K562 (cell line): ENCODE data around the gene LMF2. TPM values are rescaled to one million over a fixed set of nuclear protein-coding genes. Genes with fewer than 3 reads are reported as not detected.

ENCODE experiments used
- BACH1 ChIP-seq: fragments of 200-800 bp; sonication (Bioruptor generic); IDR thresholded peaks from 2 replicates; pipeline ENCODE4 v1.6.1; 2016; ENCODE audit warnings: missing genetic modification characterization, missing compliant biosample characterization
- CHD4 ChIP-seq: fragments of 200-600 bp; sonication (generic); IDR thresholded peaks from 3 replicates; pipeline ENCODE4 v1.6.1; 2012; ENCODE audit warnings: low read depth, mild to moderate bottlenecking, mixed read lengths, low read length, inconsistent platforms; ENCODE audit not compliant: insufficient read depth, insufficient replicate concordance, poor library complexity, severe bottlenecking
- CREB3L1 ChIP-seq: fragments of 450-650 bp; IDR thresholded peaks from 2 replicates; pipeline ENCODE4 v1.6.1; 2014; ENCODE audit warnings: low read depth, mild to moderate bottlenecking, moderate library complexity, borderline replicate concordance
- ELK1 ChIP-seq: sonication (generic); formaldehyde crosslinking; IDR thresholded peaks from 2 replicates; pipeline ENCODE4 v1.8.1; 2022; ENCODE audit warnings: missing genetic modification reagents
- ETV5 ChIP-seq: sonication (generic); formaldehyde crosslinking; IDR thresholded peaks from 2 replicates; pipeline ENCODE4 v1.4.0; 2020; ENCODE audit warnings: low read depth, mild to moderate bottlenecking, missing genetic modification reagents
- MGA ChIP-seq: fragments of 450-650 bp; IDR thresholded peaks from 2 replicates; pipeline ENCODE4 v1.6.1; 2016; ENCODE audit warnings: mild to moderate bottlenecking, moderate library complexity
- POU5F1 ChIP-seq: fragments of 150-350 bp; IDR thresholded peaks from 2 replicates; pipeline ENCODE4 v1.6.1; 2014; ENCODE audit warnings: borderline replicate concordance, low read length, low read depth, mild to moderate bottlenecking; ENCODE audit not compliant: partially characterized antibody
- PRPF4 ChIP-seq: fragments of 200-400 bp; formaldehyde crosslinking; IDR thresholded peaks from one replicate; pipeline ENCODE4 v1.6.1; 2017; ENCODE audit warnings: low read length, low read depth, mild to moderate bottlenecking; ENCODE audit not compliant: insufficient read depth, poor library complexity, severe bottlenecking
- ZFP91 ChIP-seq: sonication (generic); formaldehyde crosslinking; IDR thresholded peaks from 2 replicates; pipeline ENCODE4 v1.8.0; 2022; ENCODE audit warnings: mild to moderate bottlenecking, missing genetic modification reagents
- ZNF134 ChIP-seq: fragments of 250-450 bp; sonication (Bioruptor Pico); conservative IDR thresholded peaks from 2 replicates; pipeline ENCODE4 v1.4.0; 2020
- ZNF778 ChIP-seq: fragments of 450-650 bp; formaldehyde crosslinking; IDR thresholded peaks from 2 replicates; pipeline ENCODE4 v1.4.0; 2020; ENCODE audit warnings: mild to moderate bottlenecking, moderate library complexity
- polyA plus RNA-seq, 8 experiments: library from polyadenylated mRNA; depleted of rRNA in 4 of 8; stranded (reverse) in 5 of 8; unstranded in 3 of 8; fragments of >200 nt; fragmentation: Nextera tagmentation in 2 of 8; fragmentation: Illumina TruSeq in 1 of 8; extraction: Ambion mirVana in 2 of 8; extraction: Trizol in 1 of 8; gene quantifications; 2 replicates each; pipeline versions ENCODE4 v1.2.1 to v1.2.3, GENCODE V29; 2011 to 2014; ENCODE audit warnings: inconsistent platforms in 1 of 8, missing spikeins in 1 of 8
- total RNA-seq, 7 experiments: library from RNA; depleted of rRNA in 6 of 7; stranded (reverse); fragments of >200 nt in 6 of 7; fragmentation: Illumina TruSeq in 2 of 7; extraction: Trizol in 2 of 7; gene quantifications; 2 replicates each; pipeline versions ENCODE4 v1.2.1 to v1.2.3, GENCODE V29; 2011 to 2021; ENCODE audit warnings: low replicate concordance in 1 of 7

Gene LMF2
- total and polyA plus RNA-seq, 9 of the 15 experiments (the other 6 are each of a cell fraction or from before 2014, with no cell fraction given), result 0.08 to 37.1 (median 7.6) TPM

- TF ChIP-seq MGA (no peak), ELK1 (CRISPR knock-in tag) (no peak), PRPF4 (no peak), ETV5 (CRISPR knock-in tag) (no peak), ZFP91 (CRISPR knock-in tag) (no peak), CREB3L1 (no peak), POU5F1 (no peak), ZNF778 (CRISPR knock-in tag) (no peak), CHD4 (no peak), BACH1 (tag) (no peak), ZNF134 (CRISPR knock-in tag) (no peak)
Observed at GRCh38 chr22:50498322-50498890, 9.1 kb downstream of the LMF2 start (continued).
